HepG2 (cell line): ENCODE results near the gene AP1M2. TPM values are rescaled to one million over a fixed set of nuclear protein-coding genes. Genes with fewer than 3 reads are reported as not detected.

ENCODE experiments used
- ARNT ChIP-seq: fragments of 450-650 bp; IDR thresholded peaks from 2 replicates; pipeline ENCODE4 v1.6.1; 2017
- KLF12 ChIP-seq: sonication (generic); formaldehyde crosslinking; IDR thresholded peaks from 2 replicates; pipeline ENCODE4 v1.4.0; 2020; ENCODE audit warnings: missing genetic modification reagents, borderline replicate concordance
- KMT2B ChIP-seq: IDR thresholded peaks from 2 replicates; pipeline ENCODE4 v1.6.1; 2016; ENCODE audit warnings: missing genetic modification reagents, missing compliant biosample characterization
- NCOA2 ChIP-seq: sonication (generic); formaldehyde crosslinking; IDR thresholded peaks from 2 replicates; pipeline ENCODE4 v1.8.0; 2022; ENCODE audit warnings: inconsistent platforms
- NONO ChIP-seq, 2 experiments: fragments of 450-650 bp in 1 of 2; sonication (generic) in 1 of 2; formaldehyde crosslinking in 1 of 2; IDR thresholded peaks in 1 of 2; conservative IDR thresholded peaks in 1 of 2; 2 replicates each; pipeline versions ENCODE4 v1.6.1 to v1.8.0; 2017 to 2022; ENCODE audit warnings: mild to moderate bottlenecking in 1 of 2, missing genetic modification reagents in 1 of 2, moderate library complexity in 1 of 2
- NR2F6 ChIP-seq, 2 experiments: IDR thresholded peaks; 2 replicates each; pipeline ENCODE4 v1.6.1; 2016; ENCODE audit warnings: antibody characterized with exemption in 1 of 2, mild to moderate bottlenecking in 1 of 2
- SKI ChIP-seq: fragments of 450-650 bp; IDR thresholded peaks from one replicate; pipeline ENCODE4 v1.6.1; 2018; ENCODE audit warnings: mild to moderate bottlenecking; ENCODE audit not compliant: partially characterized antibody
- ZNF138 ChIP-seq: sonication (generic); formaldehyde crosslinking; IDR thresholded peaks from 2 replicates; pipeline ENCODE4 v1.5.0; 2020; ENCODE audit warnings: mild to moderate bottlenecking, low read depth, missing genetic modification reagents
- ZNF530 ChIP-seq: sonication (generic); formaldehyde crosslinking; IDR thresholded peaks from 2 replicates; pipeline ENCODE4 v1.5.0; 2020; ENCODE audit warnings: low read depth, mild to moderate bottlenecking, missing genetic modification reagents
- ZNF839 ChIP-seq: sonication (generic); formaldehyde crosslinking; IDR thresholded peaks from 2 replicates; pipeline ENCODE4 v1.4.0; 2020; ENCODE audit warnings: missing genetic modification reagents, mild to moderate bottlenecking, borderline replicate concordance
- ZNF891 ChIP-seq: sonication (generic); formaldehyde crosslinking; IDR thresholded peaks from 2 replicates; pipeline ENCODE4 v1.5.0; 2020; ENCODE audit warnings: mild to moderate bottlenecking, missing genetic modification reagents
- ZSCAN9 ChIP-seq: IDR thresholded peaks from 2 replicates; pipeline ENCODE4 v1.6.1; 2016; ENCODE audit warnings: borderline replicate concordance
- polyA plus RNA-seq, 8 experiments: library from polyadenylated mRNA; depleted of rRNA in 3 of 8; stranded (reverse) in 7 of 8; unstranded in 1 of 8; fragments of >200 nt; fragmentation: Illumina TruSeq in 4 of 8; extraction: Trizol in 4 of 8; gene quantifications; 2 replicates each; pipeline versions ENCODE4 v1.2.1 to v1.2.3, GENCODE V29; 2011 to 2016; ENCODE audit warnings: low read depth in 4 of 8, missing spikeins in 1 of 8, mixed read lengths in 1 of 8; ENCODE audit not compliant: insufficient read depth in 1 of 8
- total RNA-seq, 5 experiments: library from RNA; depleted of rRNA; stranded (reverse); fragments of >200 nt; fragmentation: Illumina TruSeq; extraction: Trizol; gene quantifications; 2 replicates each; pipeline ENCODE4 v1.2.3, GENCODE V29; 2016; ENCODE audit warnings: low read depth in 1 of 5
- TF ChIP-seq, protein P1 (sequence below): sonication (generic); formaldehyde crosslinking; IDR thresholded peaks from 2 replicates; pipeline ENCODE4 v1.5.0; 2020; ENCODE audit warnings: mild to moderate bottlenecking, missing genetic modification reagents, borderline replicate concordance
- TF ChIP-seq, protein P2 (sequence below): sonication (generic); formaldehyde crosslinking; IDR thresholded peaks from 2 replicates; pipeline ENCODE4 v1.9.0; 2021; ENCODE audit warnings: missing genetic modification reagents, mild to moderate bottlenecking, borderline replicate concordance
- TF ChIP-seq, protein P3 (sequence below): sonication (generic); formaldehyde crosslinking; conservative IDR thresholded peaks from 2 replicates; pipeline ENCODE4 v1.5.0; 2020; ENCODE audit warnings: missing genetic modification reagents
- TF ChIP-seq, protein P4 (sequence below): sonication (generic); formaldehyde crosslinking; IDR thresholded peaks from 2 replicates; pipeline ENCODE4 v1.9.0; 2022; ENCODE audit warnings: missing genetic modification reagents, mild to moderate bottlenecking, borderline replicate concordance
- TF ChIP-seq, protein P5 (sequence below): IDR thresholded peaks from 2 replicates; pipeline ENCODE4 v1.6.1; 2016; ENCODE audit warnings: low read depth, control low read depth
- TF ChIP-seq, protein P6 (sequence below): sonication (generic); formaldehyde crosslinking; IDR thresholded peaks from 2 replicates; pipeline ENCODE4 v1.8.0; 2022; ENCODE audit warnings: low read depth, missing genetic modification reagents

Gene AP1M2
- total and polyA plus RNA-seq, 2 of the 13 experiments (the other 11 are each of a cell fraction or from before 2014, with no cell fraction given) = 6.3 to 76.8 TPM

DNA sequence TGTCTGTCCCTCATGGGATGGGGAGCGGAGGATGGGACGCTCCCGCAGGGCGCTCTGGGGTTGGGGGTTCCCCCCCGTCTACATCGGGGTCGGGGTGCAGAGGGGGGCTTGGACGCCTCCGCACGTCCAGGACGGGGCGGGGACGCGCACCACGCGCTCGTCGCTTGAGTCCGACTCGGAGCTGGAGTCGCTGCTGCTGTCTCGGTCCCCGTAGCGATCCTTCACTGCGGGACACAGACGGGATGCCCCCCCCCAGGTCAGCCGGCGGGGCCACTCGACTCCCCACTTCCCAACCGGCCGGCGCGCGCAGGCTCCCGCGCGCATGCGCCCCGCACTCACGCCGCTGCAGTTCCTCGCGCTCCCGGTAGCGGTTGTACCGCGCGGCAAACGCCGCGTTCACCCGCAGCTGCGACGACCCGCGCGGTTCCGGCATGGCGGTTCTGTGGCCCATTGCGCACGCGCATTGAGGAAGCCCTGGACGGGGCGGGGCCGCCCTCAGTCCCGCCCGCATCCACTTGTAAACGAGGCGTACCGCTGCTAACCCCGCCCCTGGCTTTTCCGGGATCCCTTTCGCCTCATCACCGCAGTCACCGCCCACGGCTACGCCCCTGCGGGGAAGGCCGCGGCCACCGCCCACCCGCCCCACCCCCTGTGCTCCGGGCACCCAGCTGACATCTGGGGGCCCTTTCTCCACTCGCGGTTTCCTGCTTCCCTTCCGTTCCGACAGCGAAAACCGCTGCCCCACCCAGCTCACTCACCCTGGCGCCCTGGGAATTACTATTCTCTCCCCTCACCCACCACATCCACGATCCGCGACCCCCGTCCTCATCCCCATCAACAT lies 21.3 kb downstream of the AP1M2 start, which contains the start of gene KRI1 (continued):
- TF ChIP-seq, protein P1, sequence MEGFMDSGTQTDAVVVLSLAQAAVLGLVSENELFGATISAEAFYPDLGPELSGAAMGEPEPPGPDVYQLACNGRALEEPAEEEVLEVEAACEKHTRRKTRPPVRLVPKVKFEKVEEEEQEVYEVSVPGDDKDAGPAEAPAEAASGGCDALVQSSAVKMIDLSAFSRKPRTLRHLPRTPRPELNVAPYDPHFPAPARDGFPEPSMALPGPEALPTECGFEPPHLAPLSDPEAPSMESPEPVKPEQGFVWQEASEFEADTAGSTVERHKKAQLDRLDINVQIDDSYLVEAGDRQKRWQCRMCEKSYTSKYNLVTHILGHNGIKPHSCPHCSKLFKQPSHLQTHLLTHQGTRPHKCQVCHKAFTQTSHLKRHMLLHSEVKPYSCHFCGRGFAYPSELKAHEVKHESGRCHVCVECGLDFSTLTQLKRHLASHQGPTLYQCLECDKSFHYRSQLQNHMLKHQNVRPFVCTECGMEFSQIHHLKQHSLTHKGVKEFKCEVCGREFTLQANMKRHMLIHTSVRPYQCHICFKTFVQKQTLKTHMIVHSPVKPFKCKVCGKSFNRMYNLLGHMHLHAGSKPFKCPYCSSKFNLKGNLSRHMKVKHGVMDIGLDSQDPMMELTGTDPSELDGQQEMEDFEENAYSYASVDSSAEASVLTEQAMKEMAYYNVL (CRISPR knock-in tag) = no peak
- no peak for TF ChIP-seq ZNF530 (CRISPR knock-in tag)
- TF ChIP-seq ZNF138 (CRISPR knock-in tag) = peak; percentile 96; the same call in 1 of the 2 replicates
- TF ChIP-seq NONO (IDR thresholded peaks at IDR 0.05) = no peak
- TF ChIP-seq NONO (CRISPR knock-in tag; conservative IDR thresholded peaks at IDR 0.05) = peak; percentile 95
- TF ChIP-seq ZNF839 = 0 out of 2 replicates have a peak, but pooled peaks have one; percentile 19
- peak; percentile 74; the same call in 1 of the 2 replicates for TF ChIP-seq KLF12 (CRISPR knock-in tag)
- TF ChIP-seq, protein P2, sequence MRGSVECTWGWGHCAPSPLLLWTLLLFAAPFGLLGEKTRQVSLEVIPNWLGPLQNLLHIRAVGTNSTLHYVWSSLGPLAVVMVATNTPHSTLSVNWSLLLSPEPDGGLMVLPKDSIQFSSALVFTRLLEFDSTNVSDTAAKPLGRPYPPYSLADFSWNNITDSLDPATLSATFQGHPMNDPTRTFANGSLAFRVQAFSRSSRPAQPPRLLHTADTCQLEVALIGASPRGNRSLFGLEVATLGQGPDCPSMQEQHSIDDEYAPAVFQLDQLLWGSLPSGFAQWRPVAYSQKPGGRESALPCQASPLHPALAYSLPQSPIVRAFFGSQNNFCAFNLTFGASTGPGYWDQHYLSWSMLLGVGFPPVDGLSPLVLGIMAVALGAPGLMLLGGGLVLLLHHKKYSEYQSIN (CRISPR knock-in tag) = no peak
- TF ChIP-seq SKI = no peak
- TF ChIP-seq, protein P3, sequence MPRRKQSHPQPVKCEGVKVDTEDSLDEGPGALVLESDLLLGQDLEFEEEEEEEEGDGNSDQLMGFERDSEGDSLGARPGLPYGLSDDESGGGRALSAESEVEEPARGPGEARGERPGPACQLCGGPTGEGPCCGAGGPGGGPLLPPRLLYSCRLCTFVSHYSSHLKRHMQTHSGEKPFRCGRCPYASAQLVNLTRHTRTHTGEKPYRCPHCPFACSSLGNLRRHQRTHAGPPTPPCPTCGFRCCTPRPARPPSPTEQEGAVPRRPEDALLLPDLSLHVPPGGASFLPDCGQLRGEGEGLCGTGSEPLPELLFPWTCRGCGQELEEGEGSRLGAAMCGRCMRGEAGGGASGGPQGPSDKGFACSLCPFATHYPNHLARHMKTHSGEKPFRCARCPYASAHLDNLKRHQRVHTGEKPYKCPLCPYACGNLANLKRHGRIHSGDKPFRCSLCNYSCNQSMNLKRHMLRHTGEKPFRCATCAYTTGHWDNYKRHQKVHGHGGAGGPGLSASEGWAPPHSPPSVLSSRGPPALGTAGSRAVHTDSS (CRISPR knock-in tag) = no peak
- TF ChIP-seq NR2F6 (IDR thresholded peaks at IDR 0.05) = no peak
- TF ChIP-seq NR2F6 (CRISPR knock-in tag; IDR thresholded peaks at IDR 0.05) = peak; percentile 49; the same call in 1 of the 2 replicates
- TF ChIP-seq, protein P4, sequence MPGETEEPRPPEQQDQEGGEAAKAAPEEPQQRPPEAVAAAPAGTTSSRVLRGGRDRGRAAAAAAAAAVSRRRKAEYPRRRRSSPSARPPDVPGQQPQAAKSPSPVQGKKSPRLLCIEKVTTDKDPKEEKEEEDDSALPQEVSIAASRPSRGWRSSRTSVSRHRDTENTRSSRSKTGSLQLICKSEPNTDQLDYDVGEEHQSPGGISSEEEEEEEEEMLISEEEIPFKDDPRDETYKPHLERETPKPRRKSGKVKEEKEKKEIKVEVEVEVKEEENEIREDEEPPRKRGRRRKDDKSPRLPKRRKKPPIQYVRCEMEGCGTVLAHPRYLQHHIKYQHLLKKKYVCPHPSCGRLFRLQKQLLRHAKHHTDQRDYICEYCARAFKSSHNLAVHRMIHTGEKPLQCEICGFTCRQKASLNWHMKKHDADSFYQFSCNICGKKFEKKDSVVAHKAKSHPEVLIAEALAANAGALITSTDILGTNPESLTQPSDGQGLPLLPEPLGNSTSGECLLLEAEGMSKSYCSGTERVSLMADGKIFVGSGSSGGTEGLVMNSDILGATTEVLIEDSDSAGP (CRISPR knock-in tag) = peak; percentile 88
- peak; percentile 60; the same call in 1 of the 2 replicates for TF ChIP-seq NCOA2 (CRISPR knock-in tag)
- TF ChIP-seq, protein P5, sequence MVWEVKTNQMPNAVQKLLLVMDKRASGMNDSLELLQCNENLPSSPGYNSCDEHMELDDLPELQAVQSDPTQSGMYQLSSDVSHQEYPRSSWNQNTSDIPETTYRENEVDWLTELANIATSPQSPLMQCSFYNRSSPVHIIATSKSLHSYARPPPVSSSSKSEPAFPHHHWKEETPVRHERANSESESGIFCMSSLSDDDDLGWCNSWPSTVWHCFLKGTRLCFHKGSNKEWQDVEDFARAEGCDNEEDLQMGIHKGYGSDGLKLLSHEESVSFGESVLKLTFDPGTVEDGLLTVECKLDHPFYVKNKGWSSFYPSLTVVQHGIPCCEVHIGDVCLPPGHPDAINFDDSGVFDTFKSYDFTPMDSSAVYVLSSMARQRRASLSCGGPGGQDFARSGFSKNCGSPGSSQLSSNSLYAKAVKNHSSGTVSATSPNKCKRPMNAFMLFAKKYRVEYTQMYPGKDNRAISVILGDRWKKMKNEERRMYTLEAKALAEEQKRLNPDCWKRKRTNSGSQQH (CRISPR knock-in tag) = 0 out of 2 replicates have a peak, but pooled peaks have one; percentile 34
- peak; percentile 96 for TF ChIP-seq ZNF891 (CRISPR knock-in tag)
- TF ChIP-seq ZSCAN9 (CRISPR knock-in tag) = peak; percentile 97
- TF ChIP-seq, protein P6, sequence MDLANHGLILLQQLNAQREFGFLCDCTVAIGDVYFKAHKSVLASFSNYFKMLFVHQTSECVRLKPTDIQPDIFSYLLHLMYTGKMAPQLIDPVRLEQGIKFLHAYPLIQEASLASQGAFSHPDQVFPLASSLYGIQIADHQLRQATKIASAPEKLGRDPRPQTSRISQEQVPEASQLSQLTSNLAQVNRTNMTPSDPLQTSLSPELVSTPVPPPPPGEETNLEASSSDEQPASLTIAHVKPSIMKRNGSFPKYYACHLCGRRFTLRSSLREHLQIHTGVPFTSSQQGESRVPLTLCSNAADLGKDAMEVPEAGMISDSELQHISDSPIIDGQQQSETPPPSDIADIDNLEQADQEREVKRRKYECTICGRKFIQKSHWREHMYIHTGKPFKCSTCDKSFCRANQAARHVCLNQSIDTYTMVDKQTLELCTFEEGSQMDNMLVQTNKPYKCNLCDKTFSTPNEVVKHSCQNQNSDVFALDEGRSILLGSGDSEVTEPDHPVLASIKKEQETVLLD (CRISPR knock-in tag) = peak; percentile 95
- peak; percentile 80; the same call in 1 of the 2 replicates for TF ChIP-seq KMT2B (CRISPR knock-in tag)
- no peak for TF ChIP-seq ARNT
